Psoas muscle (tissue), 8 donors: ENCODE results near the gene DCUN1D2. TPM values are rescaled to one million over a fixed set of nuclear protein-coding genes. Genes with fewer than 3 reads are reported as not detected.
A peak's percentile ranks its signal among the peaks of the same experiment; 100 is the strongest.

Experiments used
- ATAC-seq, 4 donors: fragments of 200-7000 bp; cut with Tn5 transposase; one replicate each; pipeline ENCODE4 v1.9.1; 2020; ENCODE audit warnings: moderate library complexity in 3 of 4, mild to moderate bottlenecking in 2 of 4
- DNase-seq, 2 donors: peaks; one replicate each; pipeline ENCODE4 v3.0.0-alpha.2; 2020
- H3K27ac ChIP-seq: fragments of 200-600 bp; one replicate; pipeline ENCODE4 v1.8.0; 2022
- H3K27me3 ChIP-seq, 3 donors: fragments of 200-600 bp in 1 of 3; one replicate each; pipeline versions ENCODE4 v1.6.1 to v1.8.0; 2013 to 2022; ENCODE audit warnings: low read length in 2 of 3, mild to moderate bottlenecking in 2 of 3, moderate library complexity in 1 of 3; ENCODE audit not compliant: insufficient read depth in 3 of 3
- H3K36me3 ChIP-seq, 2 donors: fragments of 200-600 bp in 1 of 2; one replicate each; pipeline versions ENCODE4 v1.6.1 to v1.8.0; 2013 to 2022; ENCODE audit warnings: low read depth in 1 of 2, mild to moderate bottlenecking in 1 of 2, moderate library complexity in 1 of 2; ENCODE audit not compliant: insufficient read depth in 1 of 2
- H3K4me1 ChIP-seq: fragments of 200-600 bp; one replicate; pipeline ENCODE4 v1.8.0; 2022
- H3K4me3 ChIP-seq: fragments of 200-600 bp; one replicate; pipeline ENCODE4 v1.8.0; 2022; ENCODE audit warnings: mild to moderate bottlenecking
- H3K9me3 ChIP-seq: fragments of 200-600 bp; one replicate; pipeline ENCODE4 v1.8.0; 2022
- WGBS, 3 donors: extraction: QIAGEN DNeasy Blood & Tissue Kit; methylation state at CpG; one replicate each; pipeline versions ENCODE4 v1.1.6 to v1.1.7; 2013; 5-methylcytosine and 5-hydroxymethylcytosine counted together
- intact Hi-C, 2 donors: fragments of 100-400 bp; cut with DNase I; formaldehyde crosslinking; loops; one replicate each; pipeline versions ENCODE4 v1.11.0 to v1.14.2; 2022
- polyA plus RNA-seq, 3 donors: library from polyadenylated mRNA; stranded (reverse); fragments of 200-250 nt; gene quantifications; one replicate each; pipeline ENCODE4 v1.2.3, GENCODE V29; 2013
- total RNA-seq, 4 donors: library from RNA; stranded (reverse); fragmentation: NEBNext Ultra II Directional in 2 of 4; extraction: Animal tissue kit (Norgen Biotek cat#: 25700) in 2 of 4; gene quantifications; one replicate each; pipeline versions ENCODE4 v1.2.1 to v1.2.4, GENCODE V29; 2021 to 2023
- TF ChIP-seq, protein P1 (sequence below): fragments of 200-600 bp; IDR thresholded peaks from one replicate; pipeline ENCODE4 v1.8.0; 2022; ENCODE audit warnings: antibody characterized with exemption
- donor health status: healthy with polysubstance abuse.
- donor health status: DM: no; HTN: no; CAD: no; lungs with moderate emphysema.
- donor health status: Bipolar disorder and iron deficiency.
- donor health status: healthy.
- donor health status: DM: yes; HTN: yes; CAD: no.
- donor health status: DM: no; HTN: no; CAD: no.
- donor health status: DM: no; HTN: no; CAD: no.
- donor health status: DM: yes; HTN: yes; CAD: no.

DCUN1D2 gene
- total and polyA plus RNA-seq, 7 donors, result 32.4 to 151 (median 71.2) TPM

DNA sequence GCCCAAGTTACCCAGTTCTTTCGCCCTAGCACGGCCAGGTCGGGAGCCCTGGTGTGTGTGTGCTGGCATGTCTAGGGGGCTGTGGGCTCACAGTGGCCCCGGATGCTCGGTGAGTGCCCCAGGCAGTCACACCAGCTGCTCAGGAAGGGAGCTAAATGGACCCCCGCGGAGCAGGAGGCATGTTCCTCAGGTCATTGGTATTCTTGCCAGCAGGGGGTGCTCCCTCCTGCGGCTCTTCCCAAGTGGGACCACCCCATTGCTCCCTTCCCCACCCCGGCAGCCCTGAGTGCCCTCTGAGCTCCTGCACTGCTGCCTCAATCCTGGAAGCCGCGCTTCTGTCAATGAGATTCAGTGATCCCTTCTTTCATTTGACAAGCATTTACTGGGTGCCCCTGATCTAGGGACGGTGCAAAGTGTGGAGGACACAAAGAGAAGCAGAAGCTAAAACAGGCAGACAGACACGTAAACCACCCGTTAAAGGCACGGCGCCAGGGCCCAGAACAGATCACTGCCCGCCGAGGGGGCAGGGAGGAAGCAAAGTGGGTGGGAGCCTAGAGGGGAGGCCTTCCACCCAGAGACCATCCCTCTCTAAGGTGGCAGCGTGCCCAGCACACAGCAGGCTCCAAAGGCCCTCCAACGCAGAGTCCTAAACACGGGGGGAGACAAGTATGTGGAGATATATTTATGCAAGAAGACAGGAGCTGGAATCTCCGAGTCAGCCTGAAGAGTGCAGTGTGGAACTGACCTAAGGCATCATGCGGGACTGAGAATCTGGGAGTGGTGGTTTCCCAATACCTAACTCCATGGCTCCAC, 32.1 kb downstream of the DCUN1D2 start:
- no peaks in the 10 kb centered on the region for H3K27me3 ChIP-seq
- 71 to 76% (median 73%) methylated on average over 23 of the region's 23 CpGs for WGBS, 3 donors
- intact Hi-C loops, result loop anchor here (10.0 kb wide), 2 partner anchors 164 to 184 kb away; partner anchors contain the start of gene LAMP1 (in 1 of the 2)

DNA sequence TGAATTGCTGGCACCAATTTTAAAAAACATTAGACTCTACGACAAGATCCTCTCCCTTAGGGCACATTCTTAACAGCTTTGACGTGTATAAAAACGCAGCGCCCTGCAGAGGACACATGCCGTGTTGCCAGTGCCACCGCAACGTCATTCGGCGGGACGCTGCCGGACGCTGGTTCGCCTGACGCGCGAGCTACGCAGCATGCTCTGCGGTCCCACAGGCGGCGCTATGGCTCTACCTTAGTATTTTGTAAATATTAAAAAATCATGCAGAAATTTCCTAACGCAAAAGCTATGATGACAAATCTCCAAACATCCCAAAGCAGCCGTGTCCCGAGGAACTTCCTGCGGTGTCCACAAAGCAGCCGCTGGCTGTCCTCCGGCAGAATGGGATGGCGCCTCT, 33.0 kb downstream of the DCUN1D2 start:
- peaks cover 8 to 71% of the 10 kb centered on the region in 2 donors for H3K36me3 ChIP-seq
- WGBS, 3 donors, result 91 to 93% (median 92%) methylated on average over 27 of the region's 27 CpGs
- TF ChIP-seq, protein P1, sequence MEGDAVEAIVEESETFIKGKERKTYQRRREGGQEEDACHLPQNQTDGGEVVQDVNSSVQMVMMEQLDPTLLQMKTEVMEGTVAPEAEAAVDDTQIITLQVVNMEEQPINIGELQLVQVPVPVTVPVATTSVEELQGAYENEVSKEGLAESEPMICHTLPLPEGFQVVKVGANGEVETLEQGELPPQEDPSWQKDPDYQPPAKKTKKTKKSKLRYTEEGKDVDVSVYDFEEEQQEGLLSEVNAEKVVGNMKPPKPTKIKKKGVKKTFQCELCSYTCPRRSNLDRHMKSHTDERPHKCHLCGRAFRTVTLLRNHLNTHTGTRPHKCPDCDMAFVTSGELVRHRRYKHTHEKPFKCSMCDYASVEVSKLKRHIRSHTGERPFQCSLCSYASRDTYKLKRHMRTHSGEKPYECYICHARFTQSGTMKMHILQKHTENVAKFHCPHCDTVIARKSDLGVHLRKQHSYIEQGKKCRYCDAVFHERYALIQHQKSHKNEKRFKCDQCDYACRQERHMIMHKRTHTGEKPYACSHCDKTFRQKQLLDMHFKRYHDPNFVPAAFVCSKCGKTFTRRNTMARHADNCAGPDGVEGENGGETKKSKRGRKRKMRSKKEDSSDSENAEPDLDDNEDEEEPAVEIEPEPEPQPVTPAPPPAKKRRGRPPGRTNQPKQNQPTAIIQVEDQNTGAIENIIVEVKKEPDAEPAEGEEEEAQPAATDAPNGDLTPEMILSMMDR, result no peak
- peaks cover 5% of the 10 kb centered on the region for H3K4me1 ChIP-seq
- intact Hi-C loops, result loop anchor here (10.0 kb wide), 2 partner anchors 163 to 183 kb away; partner anchors contain the start of gene LAMP1 (in 1 of the 2)
- H3K27ac ChIP-seq, result no peak overlapping the region
- ATAC-seq (no peak), DNase-seq (peak in 1 of 2 donors; percentile 37)
- no peak overlapping the region for H3K4me3 ChIP-seq
- no peaks in the 10 kb centered on the region for H3K27me3 ChIP-seq
- no peaks in the 10 kb centered on the region for H3K9me3 ChIP-seq

More for the DNA sequence above, 32.1 kb downstream of the DCUN1D2 start:
- Histone ChIP-seq H3K36me3 (peaks cover 8 to 73% of the 10 kb centered on the region in 2 donors), H3K4me3 (no peak overlapping the region), H3K27ac (no peak overlapping the region), H3K4me1 (peaks cover 5% of the 10 kb centered on the region), H3K9me3 (no peaks in the 10 kb centered on the region)
- ATAC-seq (no peak), DNase-seq (peak in 1 of 2 donors; percentile 39)
- TF ChIP-seq, protein P1, result peak; percentile 32

DNA sequence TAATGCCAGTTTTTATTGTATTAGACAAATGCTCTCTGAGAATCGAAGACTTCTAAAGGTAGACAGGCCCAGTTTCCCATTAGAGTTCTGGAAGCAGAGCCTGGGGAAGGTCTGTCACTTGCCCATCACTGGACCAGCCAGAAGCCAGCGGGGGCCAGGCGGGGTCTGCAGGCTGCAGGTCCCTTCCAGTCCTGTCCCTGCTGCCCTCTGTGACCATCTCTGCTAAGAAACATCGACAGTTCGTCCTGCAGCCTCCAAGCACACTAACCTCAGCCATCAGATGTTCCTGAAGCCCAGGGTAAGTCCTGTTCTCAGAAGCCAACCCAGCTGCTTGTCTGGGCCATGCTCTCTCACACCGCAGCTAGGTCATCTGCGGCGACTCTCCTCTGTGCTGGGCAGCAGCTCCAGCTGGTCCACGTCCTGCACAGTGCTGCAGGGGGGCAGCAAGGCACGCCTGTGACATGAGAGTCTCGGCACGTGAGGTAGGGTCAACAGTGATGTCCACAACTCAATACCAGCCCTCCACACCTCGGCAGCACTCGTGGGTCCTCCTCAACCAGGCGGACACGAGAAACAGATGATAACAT, 34.3 kb downstream of the DCUN1D2 start:
- no peak overlapping the region for H3K27ac ChIP-seq
- DNase-seq (peak in 1 of 2 donors; percentile 28), ATAC-seq (no peak)
- H3K27me3 ChIP-seq, result no peaks in the 10 kb centered on the region
- peaks cover 8 to 61% of the 10 kb centered on the region in 2 donors for H3K36me3 ChIP-seq
- intact Hi-C loops, result loop anchor here (10.0 kb wide), 2 partner anchors 161 to 181 kb away; partner anchors contain the start of gene LAMP1 (in 1 of the 2)
- WGBS, 3 donors, result 95 to 96% (median 96%) methylated on average over 16 of the region's 16 CpGs
- H3K4me3 ChIP-seq, result no peak overlapping the region
- TF ChIP-seq, protein P1, result no peak
- no peaks in the 10 kb centered on the region for H3K9me3 ChIP-seq
- peaks cover 5% of the 10 kb centered on the region for H3K4me1 ChIP-seq

DNA sequence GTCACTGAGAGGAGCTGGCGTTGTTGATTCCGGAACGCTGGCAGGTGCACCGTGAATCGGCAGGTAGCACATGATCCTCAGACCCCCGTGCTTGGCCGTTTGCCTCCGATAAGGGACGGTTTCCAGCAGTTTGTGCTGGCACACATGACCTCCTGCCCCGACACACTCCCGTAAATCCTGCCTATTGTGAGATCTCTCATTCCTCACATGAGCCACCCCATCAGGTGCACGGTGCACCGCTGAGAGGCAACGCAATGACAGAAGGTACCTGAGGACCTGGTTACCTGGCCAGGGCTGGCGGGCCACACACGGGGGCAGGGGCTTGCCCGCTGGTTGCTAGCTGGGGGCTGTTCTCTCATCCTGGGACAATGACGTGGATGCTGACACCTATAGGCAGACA, 35.1 kb downstream of the DCUN1D2 start:
- Histone ChIP-seq H3K9me3 (no peaks in the 10 kb centered on the region), H3K4me1 (peaks cover 7% of the 10 kb centered on the region), H3K27ac (no peak overlapping the region), H3K36me3 (peaks cover 8 to 54% of the 10 kb centered on the region in 2 donors), H3K27me3 (no peaks in the 10 kb centered on the region), H3K4me3 (no peak overlapping the region)
- DNase-seq (peak in 1 of 2 donors; percentile 38), ATAC-seq (no peak)
- TF ChIP-seq, protein P1, result no peak
- intact Hi-C loops, result loop anchor here (1.0 to 10.0 kb wide), 3 partner anchors 35 to 181 kb away; partner anchors contain the start of genes DCUN1D2 (in 1 of the 2) and LAMP1 (in 1 of the 2)
- WGBS, 3 donors, result 87 to 94% (median 92%) methylated on average over 18 of the region's 18 CpGs
